Loucy (cell line): ENCODE results near the gene NES.

ENCODE experiments used
- H2AFZ ChIP-seq: fragments of 200-600 bp; sonication (generic); 2 replicates; pipeline ENCODE4 v1.6.0; 2016; ENCODE audit warnings: antibody characterized with exemption, mild to moderate bottlenecking, low read length, moderate library complexity
- H3F3A ChIP-seq: fragments of 200-600 bp; 2 replicates; pipeline ENCODE4 v1.6.0; 2016; ENCODE audit warnings: antibody characterized with exemption, low read depth, mild to moderate bottlenecking
- H3K27me3 ChIP-seq: fragments of 200-600 bp; sonication (generic); 2 replicates; pipeline ENCODE4 v1.6.1; 2014; ENCODE audit warnings: low read length, mild to moderate bottlenecking; ENCODE audit not compliant: insufficient read depth, poor library complexity, severe bottlenecking
- H3K36me3 ChIP-seq: fragments of 200-600 bp; sonication (generic); 2 replicates; pipeline ENCODE4 v1.6.1; 2016; ENCODE audit warnings: low read length; ENCODE audit not compliant: insufficient read depth
- H3K4me1 ChIP-seq: fragments of 200-600 bp; sonication (generic); 2 replicates; pipeline ENCODE4 v1.5.1; 2014; ENCODE audit warnings: low read length, mild to moderate bottlenecking; ENCODE audit not compliant: insufficient read depth, poor library complexity, severe bottlenecking
- H3K4me2 ChIP-seq: fragments of 200-600 bp; sonication (generic); 2 replicates; pipeline ENCODE4 v1.6.0; 2014; ENCODE audit warnings: antibody characterized with exemption, low read length, low read depth, mild to moderate bottlenecking; ENCODE audit not compliant: poor library complexity, severe bottlenecking
- H3K4me3 ChIP-seq: fragments of 200-600 bp; sonication (generic); 2 replicates; pipeline ENCODE4 v1.5.1; 2014; ENCODE audit warnings: low read length, mild to moderate bottlenecking, mixed read lengths; ENCODE audit not compliant: poor library complexity, severe bottlenecking
- H3K79me2 ChIP-seq: fragments of 200-600 bp; sonication (generic); 2 replicates; pipeline ENCODE4 v1.6.1; 2014; ENCODE audit warnings: low read length; ENCODE audit not compliant: insufficient read depth
- H3K9ac ChIP-seq: fragments of 200-600 bp; sonication (generic); 2 replicates; pipeline ENCODE4 v1.6.0; 2014; ENCODE audit warnings: mild to moderate bottlenecking, low read depth, low read length, moderate library complexity; ENCODE audit not compliant: poor library complexity, severe bottlenecking
- H3K9me2 ChIP-seq: fragments of 200-600 bp; sonication (generic); replicated peaks from 2 replicates; pipeline ENCODE4 v1.6.1; 2016; ENCODE audit warnings: low read depth, low read length, mixed read lengths
- H3K9me3 ChIP-seq: fragments of 200-600 bp; sonication (generic); 2 replicates; pipeline ENCODE4 v1.6.1; 2014; ENCODE audit warnings: mild to moderate bottlenecking, antibody characterized with exemption, low read length, low read depth; ENCODE audit not compliant: insufficient read depth
- H4K20me1 ChIP-seq: fragments of 200-600 bp; sonication (generic); 2 replicates; pipeline ENCODE4 v1.6.0; 2014; ENCODE audit warnings: antibody characterized with exemption, low read length, mild to moderate bottlenecking; ENCODE audit not compliant: insufficient read depth, poor library complexity, severe bottlenecking
- EZH2phosphoT487 ChIP-seq: fragments of 200-600 bp; IDR thresholded peaks from 2 replicates; pipeline ENCODE4 v1.6.1; 2018; ENCODE audit warnings: antibody characterized with exemption, mild to moderate bottlenecking, moderate library complexity, borderline replicate concordance
- TF ChIP-seq, protein P1 (sequence below): fragments of 200-600 bp; sonication (generic); conservative IDR thresholded peaks from 2 replicates; pipeline ENCODE4 v1.5.1; 2014; ENCODE audit warnings: mild to moderate bottlenecking, antibody characterized with exemption, low read length

The NES gene

GRCh38 chr1:156708218-156708661 is 31.0 kb upstream of the NES start:
- no peak overlapping the region for H3K9ac ChIP-seq
- no peaks in the 10 kb centered on the region for H3F3A ChIP-seq
- no peaks in the 10 kb centered on the region for H4K20me1 ChIP-seq
- H3K9me2 ChIP-seq, result no peaks in the 10 kb centered on the region
- H3K27me3 ChIP-seq, result no peaks in the 10 kb centered on the region
- no peaks in the 10 kb centered on the region for H3K9me3 ChIP-seq
- H3K4me2 ChIP-seq, result no peak overlapping the region
- no peak overlapping the region for H3K4me3 ChIP-seq
- TF ChIP-seq EZH2phosphoT487, result no peak
- TF ChIP-seq, protein P1, sequence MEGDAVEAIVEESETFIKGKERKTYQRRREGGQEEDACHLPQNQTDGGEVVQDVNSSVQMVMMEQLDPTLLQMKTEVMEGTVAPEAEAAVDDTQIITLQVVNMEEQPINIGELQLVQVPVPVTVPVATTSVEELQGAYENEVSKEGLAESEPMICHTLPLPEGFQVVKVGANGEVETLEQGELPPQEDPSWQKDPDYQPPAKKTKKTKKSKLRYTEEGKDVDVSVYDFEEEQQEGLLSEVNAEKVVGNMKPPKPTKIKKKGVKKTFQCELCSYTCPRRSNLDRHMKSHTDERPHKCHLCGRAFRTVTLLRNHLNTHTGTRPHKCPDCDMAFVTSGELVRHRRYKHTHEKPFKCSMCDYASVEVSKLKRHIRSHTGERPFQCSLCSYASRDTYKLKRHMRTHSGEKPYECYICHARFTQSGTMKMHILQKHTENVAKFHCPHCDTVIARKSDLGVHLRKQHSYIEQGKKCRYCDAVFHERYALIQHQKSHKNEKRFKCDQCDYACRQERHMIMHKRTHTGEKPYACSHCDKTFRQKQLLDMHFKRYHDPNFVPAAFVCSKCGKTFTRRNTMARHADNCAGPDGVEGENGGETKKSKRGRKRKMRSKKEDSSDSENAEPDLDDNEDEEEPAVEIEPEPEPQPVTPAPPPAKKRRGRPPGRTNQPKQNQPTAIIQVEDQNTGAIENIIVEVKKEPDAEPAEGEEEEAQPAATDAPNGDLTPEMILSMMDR, result no peak
- no peaks in the 10 kb centered on the region for H3K79me2 ChIP-seq
- no peaks in the 10 kb centered on the region for H3K36me3 ChIP-seq
- peaks cover 17% of the 10 kb centered on the region for H3K4me1 ChIP-seq
- H2AFZ ChIP-seq, result no peak overlapping the region

DNA sequence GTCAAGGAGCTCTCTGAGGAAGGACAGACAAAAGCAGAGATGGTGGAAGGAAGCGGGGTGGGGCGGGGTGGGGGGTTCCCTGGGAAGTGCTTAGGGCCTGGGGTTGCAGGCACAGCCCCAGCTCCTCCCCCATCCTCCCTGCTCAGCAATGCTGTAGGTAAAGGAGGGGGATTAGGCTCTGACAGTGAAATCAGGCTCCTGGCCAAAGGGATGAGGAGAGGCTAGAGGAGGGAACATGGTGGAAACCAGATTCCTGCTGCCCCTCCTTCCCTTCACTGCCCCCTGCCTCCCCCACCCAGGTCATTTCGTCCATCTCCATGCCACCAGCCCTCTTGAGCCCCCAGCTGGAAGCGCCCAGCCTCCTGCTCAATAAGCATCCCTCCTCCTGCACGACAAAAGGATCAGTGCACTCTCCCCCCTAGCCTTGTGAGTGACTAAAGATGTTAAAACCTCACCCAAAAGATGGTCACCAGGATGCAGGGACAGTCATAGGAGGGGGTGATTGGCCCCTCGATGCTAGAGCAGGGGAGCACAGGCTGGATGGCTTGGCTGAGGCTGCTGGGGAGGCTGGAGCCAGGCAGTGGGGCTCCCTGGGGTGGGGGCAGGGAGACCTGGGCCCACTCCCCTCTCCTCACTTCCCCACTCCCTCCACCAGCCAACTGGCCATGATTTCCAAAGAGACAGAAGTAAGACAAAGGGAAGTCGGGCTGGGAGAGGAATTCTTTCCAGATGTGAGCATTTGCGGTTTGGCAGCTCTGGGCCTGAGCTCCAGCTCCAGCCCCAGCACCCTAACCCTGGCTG is 30.4 kb upstream of the NES start:
- Histone ChIP-seq H3F3A (no peaks in the 10 kb centered on the region), H3K9ac (no peak overlapping the region), H3K36me3 (no peaks in the 10 kb centered on the region), H3K4me1 (peaks cover 17% of the 10 kb centered on the region), H3K4me3 (peak overlapping the region; percentile 82), H3K9me2 (no peaks in the 10 kb centered on the region), H3K9me3 (no peaks in the 10 kb centered on the region), H3K79me2 (no peaks in the 10 kb centered on the region), H2AFZ (no peak overlapping the region), H3K27me3 (no peaks in the 10 kb centered on the region), H4K20me1 (no peaks in the 10 kb centered on the region), H3K4me2 (peak overlapping the region; percentile 100)
- TF ChIP-seq EZH2phosphoT487, result no peak
- TF ChIP-seq, protein P1, result no peak

- peak overlapping the region; percentile 89 for H2AFZ ChIP-seq
- no peaks in the 10 kb centered on the region for H3K36me3 ChIP-seq
- no peaks in the 10 kb centered on the region for H3K79me2 ChIP-seq
- no peaks in the 10 kb centered on the region for H3F3A ChIP-seq
- H3K27me3 ChIP-seq, result no peaks in the 10 kb centered on the region
- H3K9ac ChIP-seq, result peak overlapping the region; percentile 64
- no peaks in the 10 kb centered on the region for H3K9me2 ChIP-seq
- H3K4me2 ChIP-seq, result peak overlapping the region; percentile 100
- H3K4me3 ChIP-seq, result peak overlapping the region; percentile 82
- H4K20me1 ChIP-seq, result no peaks in the 10 kb centered on the region
- H3K4me1 ChIP-seq, result peaks cover 17% of the 10 kb centered on the region
- TF ChIP-seq, protein P1, result no peak
- no peak for TF ChIP-seq EZH2phosphoT487
- H3K9me3 ChIP-seq, result no peaks in the 10 kb centered on the region
Measured at GRCh38 chr1:156706657-156707416, 29.6 kb upstream of the NES start.
